Endothelial cell of umbilical vein (primary cell): ENCODE measurements around the gene CTU2. TPM values are rescaled to one million over a fixed set of nuclear protein-coding genes. Genes with fewer than 3 reads are reported as not detected.

ENCODE experiments used
- BruUV-seq: library from RNA; stranded (reverse); fragments of 400-500 nt; replicated peaks from 2 replicates; lab custom pipeline; 2021; lab: Mats Ljungman, UMichigan
- CTCF ChIA-PET: fragments of 300-600, 350-600 bp; sonication (Branson Sonifier 250); formaldehyde crosslinking; loops from one replicate; lab custom pipeline; 2021; ENCODE audit warnings: antibody characterized with exemption, inconsistent platforms; lab: Charles Lee
- POLR2A ChIA-PET: fragments of 300-600, 350-600 bp; sonication (Branson Sonifier 250); formaldehyde crosslinking; loops from one replicate; lab custom pipeline; 2021; ENCODE audit warnings: antibody characterized with exemption, inconsistent platforms; lab: Charles Lee
- DNase-seq: peaks from one replicate; pipeline ENCODE4 v3.0.0-alpha.2; 2011; ENCODE audit warnings: low read depth, low spot score
- FAIRE-seq: peaks from 2 replicates; lab custom pipeline; 2011; peaks lifted over from hg19 to GRCh38; lab: Jason Lieb, UNC
- H2AFZ ChIP-seq: 2 replicates; pipeline ENCODE4 v1.6.0; 2012; ENCODE audit warnings: low read depth, low read length, control low read depth, inconsistent platforms
- H3K27ac ChIP-seq: 2 replicates; pipeline ENCODE4 v1.5.1; 2011; ENCODE audit warnings: low read depth, mild to moderate bottlenecking, control low read depth, low read length, moderate library complexity; ENCODE audit not compliant: insufficient read depth
- H3K27me3 ChIP-seq, 2 experiments: 2 replicates each; pipeline versions ENCODE4 v1.6.0 to v1.6.1; 2011; ENCODE audit warnings: low read length in 2 of 2, mixed read lengths in 1 of 2; ENCODE audit not compliant: control insufficient read depth in 2 of 2, insufficient read depth in 2 of 2
- H3K36me3 ChIP-seq, 2 experiments: 2 replicates in 1 of 2; 3 replicates in 1 of 2; pipeline ENCODE4 v1.5.1; 2011; ENCODE audit warnings: low read length in 2 of 2, mild to moderate bottlenecking in 1 of 2, moderate library complexity in 1 of 2; ENCODE audit not compliant: control insufficient read depth in 2 of 2, insufficient read depth in 2 of 2; ENCODE audit errors: extremely low read depth in 1 of 2
- H3K4me1 ChIP-seq: 3 replicates; pipeline ENCODE4 v1.5.1; 2011; ENCODE audit warnings: mild to moderate bottlenecking, low read length; ENCODE audit not compliant: control insufficient read depth, insufficient read depth; ENCODE audit errors: extremely low read depth
- H3K4me2 ChIP-seq: 2 replicates; pipeline ENCODE4 v1.6.1; 2011; ENCODE audit warnings: low read length, control low read depth, mixed read lengths; ENCODE audit not compliant: insufficient read depth
- H3K4me3 ChIP-seq, 3 experiments: fragments of 200-600 bp in 1 of 3; sonication (generic), shearing (Covaris generic) in 1 of 3; replicated peaks in 1 of 3; 2 replicates each; pipeline ENCODE4 v1.5.1; 2011 to 2016; ENCODE audit warnings: control low read depth in 3 of 3, low read length in 3 of 3, mild to moderate bottlenecking in 2 of 3, inconsistent platforms in 1 of 3, low read depth in 1 of 3, moderate library complexity in 1 of 3; ENCODE audit not compliant: insufficient read depth in 1 of 3
- H3K79me2 ChIP-seq: 2 replicates; pipeline ENCODE4 v1.6.0; 2012; ENCODE audit warnings: low read length, inconsistent platforms; ENCODE audit not compliant: control insufficient read depth, insufficient read depth
- H3K9ac ChIP-seq: replicated peaks from 2 replicates; pipeline ENCODE3; 2011; ENCODE audit warnings: low read length, control low read depth; ENCODE audit not compliant: insufficient read depth; ENCODE audit errors: extremely low read depth
- H3K9me1 ChIP-seq: replicated peaks from 3 replicates; pipeline ENCODE4 v1.6.0; 2011; ENCODE audit warnings: mild to moderate bottlenecking, low read length; ENCODE audit not compliant: control insufficient read depth, insufficient read depth; ENCODE audit errors: extremely low read depth
- H3K9me3 ChIP-seq: replicated peaks from 2 replicates; pipeline ENCODE4 v1.5.1; 2012; ENCODE audit warnings: low read length, inconsistent platforms; ENCODE audit not compliant: control insufficient read depth, insufficient read depth
- H4K20me1 ChIP-seq: replicated peaks from 2 replicates; pipeline ENCODE3; 2011; ENCODE audit warnings: mild to moderate bottlenecking, low read length; ENCODE audit not compliant: control insufficient read depth, insufficient read depth; ENCODE audit errors: extremely low read depth
- FOS ChIP-seq: IDR thresholded peaks from 2 replicates; pipeline ENCODE4 v1.6.1; 2011; ENCODE audit warnings: mild to moderate bottlenecking, low read length, moderate library complexity, borderline replicate concordance; ENCODE audit not compliant: insufficient read depth
- GATA2 ChIP-seq: IDR thresholded peaks from 2 replicates; pipeline ENCODE4 v1.7.0; 2011; ENCODE audit warnings: low read depth, mild to moderate bottlenecking, moderate library complexity, mixed read lengths, low read length; ENCODE audit not compliant: insufficient read length, insufficient read depth
- POLR2A ChIP-seq: IDR thresholded peaks from 2 replicates; pipeline ENCODE4 v1.6.1; 2012; ENCODE audit warnings: low read depth, mild to moderate bottlenecking, control low read depth, low read length
- POLR2AphosphoS5 ChIP-seq: IDR thresholded peaks from 2 replicates; pipeline ENCODE4 v1.6.1; 2012; ENCODE audit warnings: low read depth, mild to moderate bottlenecking, control low read depth, low read length, moderate library complexity; ENCODE audit not compliant: insufficient read depth
- dilution Hi-C: fragments of 300-500 bp; cut with MboI; formaldehyde crosslinking; loops from one replicate; pipeline ENCODE4 v1.15.0; 2019; ENCODE audit warnings: low sequenced_read_pairs; ENCODE audit not compliant: extremely low pct_ligation_motif_present
- intact Hi-C: fragments of 100-400 bp; cut with micrococcal nuclease; formaldehyde crosslinking; loops from one replicate; pipeline ENCODE4 v1.10.0; 2022
- polyA plus RNA-seq, 4 experiments: library from polyadenylated mRNA; depleted of rRNA in 3 of 4; stranded (reverse) in 3 of 4; unstranded in 1 of 4; fragments of >200 nt; gene quantifications; 2 replicates each; pipeline versions ENCODE4 v1.2.1 to v1.2.3, GENCODE V29; 2011 to 2012; ENCODE audit warnings: missing spikeins in 1 of 4
- total RNA-seq: library from RNA; stranded (reverse); gene quantifications from 2 replicates; pipeline ENCODE4 v1.2.3, GENCODE V29; 2021
- TF ChIP-seq, protein P1 (sequence below): IDR thresholded peaks from 2 replicates; pipeline ENCODE4 v1.6.1; 2011; ENCODE audit not compliant: insufficient read depth, insufficient read length
- TF ChIP-seq, protein P2 (sequence below), 2 donors: IDR thresholded peaks; 1 replicate in 1 of 2; 2 replicates in 1 of 2; pipeline ENCODE4 v1.5.1; 2011; ENCODE audit warnings: low read length in 2 of 2, mild to moderate bottlenecking in 2 of 2, moderate library complexity in 2 of 2, control low read depth in 1 of 2, inconsistent platforms in 1 of 2, low read depth in 1 of 2; ENCODE audit not compliant: insufficient read depth in 1 of 2; ENCODE audit errors: extremely low read depth in 1 of 2

CTU2 gene
- total and polyA plus RNA-seq, 2 donors (not counting 3 experiments of a cell fraction or from before 2014, with no cell fraction given): 26.1 to 33.7 TPM

DNA sequence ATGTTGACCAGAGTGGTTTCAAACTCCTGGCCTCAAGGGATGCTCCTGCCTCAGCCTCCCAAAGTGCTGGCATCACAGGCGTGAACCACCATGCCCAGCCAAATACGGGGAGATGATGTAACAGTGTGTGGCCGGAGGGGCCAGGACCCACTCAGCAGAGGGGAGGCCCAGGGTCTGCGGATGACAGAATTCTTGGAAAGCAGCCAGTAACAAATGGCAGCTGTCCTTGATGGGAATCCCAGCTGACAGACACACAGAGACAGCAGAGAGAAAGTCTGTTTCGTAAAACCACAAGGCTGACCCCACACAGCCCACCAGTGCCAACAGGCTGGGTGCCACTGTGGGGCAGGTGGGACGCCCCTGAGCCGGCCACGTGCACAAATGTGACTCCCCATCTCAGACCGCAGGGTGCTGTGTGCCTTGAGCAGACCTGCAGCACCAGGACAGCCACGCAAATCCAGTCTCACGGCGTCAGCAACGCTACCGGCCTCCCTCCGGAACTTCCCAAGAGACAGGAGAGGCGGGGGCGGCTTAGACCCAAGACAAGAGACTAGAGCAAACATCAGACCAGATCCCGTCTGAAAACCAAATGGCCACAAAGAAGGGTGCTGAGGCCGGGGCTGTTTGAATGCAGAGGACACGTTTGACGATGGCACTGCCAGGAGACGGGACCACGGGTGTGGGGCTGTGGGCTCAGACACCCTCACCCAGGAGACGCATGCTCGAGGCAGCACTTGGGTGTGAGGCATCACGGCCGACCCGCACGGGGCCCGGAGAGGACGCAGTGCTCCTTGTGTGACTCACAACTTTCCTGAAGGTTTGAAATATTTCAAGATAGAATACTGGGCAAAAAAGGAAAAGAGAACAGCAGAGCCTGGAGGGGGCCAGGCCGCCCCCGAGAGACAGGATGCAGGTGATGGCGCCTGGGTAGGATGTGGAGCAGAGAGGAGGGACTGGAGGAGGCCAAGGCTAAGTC lies 24.6 kb downstream of the CTU2 start:
- POLR2A ChIA-PET: no interaction called here
- no peak overlapping the region for H3K9ac ChIP-seq
- H3K36me3 ChIP-seq: peaks cover 9 to 71% of the 10 kb centered on the region in 2 experiments
- no peak for DNase-seq
- H3K27me3 ChIP-seq: no peaks in the 10 kb centered on the region
- FAIRE-seq: no peak
- H3K9me3 ChIP-seq: no peaks in the 10 kb centered on the region
- no peak overlapping the region for H2AFZ ChIP-seq
- H3K79me2 ChIP-seq: peaks cover 2% of the 10 kb centered on the region
- intact Hi-C loops: no loop called here
- dilution Hi-C loops: no loop called here
- H3K27ac ChIP-seq: no peak overlapping the region
- no peaks in the 10 kb centered on the region for H3K4me1 ChIP-seq
- no peak overlapping the region for H3K4me3 ChIP-seq
- TF ChIP-seq, protein P1, sequence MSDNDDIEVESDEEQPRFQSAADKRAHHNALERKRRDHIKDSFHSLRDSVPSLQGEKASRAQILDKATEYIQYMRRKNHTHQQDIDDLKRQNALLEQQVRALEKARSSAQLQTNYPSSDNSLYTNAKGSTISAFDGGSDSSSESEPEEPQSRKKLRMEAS: no peak
- no peak for TF ChIP-seq GATA2
- H4K20me1 ChIP-seq: no peaks in the 10 kb centered on the region
- CTCF ChIA-PET: no interaction called here
- no TSS peak for BruUV-seq
- H3K9me1 ChIP-seq: no peaks in the 10 kb centered on the region
- no peak overlapping the region for H3K4me2 ChIP-seq

DNA sequence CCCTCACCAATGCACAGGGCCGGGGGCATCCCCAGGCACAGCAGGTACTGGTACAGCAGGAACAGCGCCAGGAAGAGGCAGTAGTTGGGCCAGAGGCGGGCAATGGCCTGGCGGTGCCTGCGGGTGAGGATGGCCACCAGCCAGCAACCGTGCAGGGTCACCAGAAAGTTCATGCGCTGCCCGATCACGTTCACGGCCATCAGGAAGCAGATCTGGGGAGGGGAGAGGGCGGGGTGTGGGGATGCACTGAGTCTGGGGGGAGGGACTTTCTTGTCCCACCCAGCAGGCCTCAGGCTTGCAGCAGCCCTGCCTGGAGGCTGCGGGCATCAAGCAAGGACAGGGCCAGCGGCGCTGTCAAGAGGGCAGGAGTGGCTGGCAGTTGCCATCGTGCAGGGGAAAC lies 25.4 kb downstream of the CTU2 start:
- TF ChIP-seq POLR2A: no peak
- TF ChIP-seq, protein P2, sequence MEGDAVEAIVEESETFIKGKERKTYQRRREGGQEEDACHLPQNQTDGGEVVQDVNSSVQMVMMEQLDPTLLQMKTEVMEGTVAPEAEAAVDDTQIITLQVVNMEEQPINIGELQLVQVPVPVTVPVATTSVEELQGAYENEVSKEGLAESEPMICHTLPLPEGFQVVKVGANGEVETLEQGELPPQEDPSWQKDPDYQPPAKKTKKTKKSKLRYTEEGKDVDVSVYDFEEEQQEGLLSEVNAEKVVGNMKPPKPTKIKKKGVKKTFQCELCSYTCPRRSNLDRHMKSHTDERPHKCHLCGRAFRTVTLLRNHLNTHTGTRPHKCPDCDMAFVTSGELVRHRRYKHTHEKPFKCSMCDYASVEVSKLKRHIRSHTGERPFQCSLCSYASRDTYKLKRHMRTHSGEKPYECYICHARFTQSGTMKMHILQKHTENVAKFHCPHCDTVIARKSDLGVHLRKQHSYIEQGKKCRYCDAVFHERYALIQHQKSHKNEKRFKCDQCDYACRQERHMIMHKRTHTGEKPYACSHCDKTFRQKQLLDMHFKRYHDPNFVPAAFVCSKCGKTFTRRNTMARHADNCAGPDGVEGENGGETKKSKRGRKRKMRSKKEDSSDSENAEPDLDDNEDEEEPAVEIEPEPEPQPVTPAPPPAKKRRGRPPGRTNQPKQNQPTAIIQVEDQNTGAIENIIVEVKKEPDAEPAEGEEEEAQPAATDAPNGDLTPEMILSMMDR (IDR thresholded peaks at IDR 0.05; ENCODE audit: extremely low read depth in 1 of 2, insufficient read depth in 1 of 2, low read depth in 1 of 2, low read length in 2 of 2): no peak
- no peak for TF ChIP-seq FOS
- TF ChIP-seq GATA2: no peak
- TF ChIP-seq POLR2AphosphoS5: no peak
- Histone ChIP-seq H3K79me2 (peaks cover 2% of the 10 kb centered on the region), H3K9ac (no peak overlapping the region), H3K27ac (no peak overlapping the region), H3K4me1 (no peaks in the 10 kb centered on the region), H3K9me3 (no peaks in the 10 kb centered on the region), H4K20me1 (no peaks in the 10 kb centered on the region), H3K36me3 (peaks cover 7 to 67% of the 10 kb centered on the region in 2 experiments), H3K4me3 (no peak overlapping the region), H3K4me2 (no peak overlapping the region), H2AFZ (no peak overlapping the region), H3K27me3 (no peaks in the 10 kb centered on the region), H3K9me1 (no peaks in the 10 kb centered on the region)
- intact Hi-C loops: no loop called here
- no TSS peak for BruUV-seq
- dilution Hi-C loops: no loop called here
- no peak for FAIRE-seq
- ChIA-PET POLR2A (no interaction called here), CTCF (no interaction called here)
- no peak for DNase-seq
